H1 (cell line): ENCODE data around the gene DENND6B. TPM values are rescaled to one million over a fixed set of nuclear protein-coding genes. Genes with fewer than 3 reads are reported as not detected.

Experiments used
- BACH1 ChIP-seq: IDR thresholded peaks from 2 replicates; pipeline ENCODE4 v1.6.1; 2012; ENCODE audit warnings: low read length, improper control_type of control experiment
- CHD7 ChIP-seq: fragments of 300-600 bp; sonication (generic); IDR thresholded peaks from 2 replicates; pipeline ENCODE4 v1.7.1; 2012; ENCODE audit warnings: low read length, moderate library complexity, mild to moderate bottlenecking, inconsistent platforms; ENCODE audit not compliant: insufficient replicate concordance
- JUN ChIP-seq: IDR thresholded peaks from 2 replicates; pipeline ENCODE4 v1.6.1; 2011; ENCODE audit warnings: low read depth, mild to moderate bottlenecking, improper control_type of control experiment, low read length
- KDM4A ChIP-seq: IDR thresholded peaks from one replicate; pipeline ENCODE4 v1.7.1; 2012; ENCODE audit warnings: low read depth, mild to moderate bottlenecking, moderate library complexity, low read length, inconsistent platforms; ENCODE audit not compliant: severe bottlenecking
- MAFK ChIP-seq: IDR thresholded peaks from 2 replicates; pipeline ENCODE4 v1.6.1; 2012; ENCODE audit warnings: low read depth, mild to moderate bottlenecking, improper control_type of control experiment, low read length
- PHF8 ChIP-seq: fragments of 200-600 bp; sonication (generic); conservative IDR thresholded peaks from 2 replicates; pipeline ENCODE4 v1.7.1; 2012; ENCODE audit warnings: low read depth, mild to moderate bottlenecking, inconsistent platforms, low read length, moderate library complexity
- POLR2A ChIP-seq, 2 experiments: IDR thresholded peaks; 1 replicate in 1 of 2; 2 replicates in 1 of 2; pipeline ENCODE4 v1.6.1; 2011; ENCODE audit warnings: low read depth in 2 of 2, low read length in 2 of 2, mild to moderate bottlenecking in 2 of 2; ENCODE audit errors: control extremely low read depth in 1 of 2
- POLR2AphosphoS5 ChIP-seq: IDR thresholded peaks from 2 replicates; pipeline ENCODE4 v1.6.1; 2011; ENCODE audit warnings: low read depth, low read length
- RNF2 ChIP-seq: fragments of 200-900, 300-1000 bp; sonication (generic); IDR thresholded peaks from 2 replicates; pipeline ENCODE4 v1.7.1; 2016; ENCODE audit warnings: borderline replicate concordance, low read depth, mild to moderate bottlenecking, antibody characterized with exemption, low read length; ENCODE audit not compliant: poor library complexity, severe bottlenecking; ENCODE audit errors: missing control alignments
- TAF1 ChIP-seq: IDR thresholded peaks from 2 replicates; pipeline ENCODE4 v1.6.1; 2011; ENCODE audit warnings: mild to moderate bottlenecking, low read depth, low read length
- polyA plus RNA-seq, 7 experiments: library from polyadenylated mRNA; depleted of rRNA in 3 of 7; stranded (reverse) in 5 of 7; unstranded in 2 of 7; fragments of >200 nt in 5 of 7; fragments of 200-250 nt in 2 of 7; gene quantifications; 1 replicate in 5 of 7; 2 replicates in 1 of 7; 4 replicates in 1 of 7; pipeline versions ENCODE4 v1.2.1 to v1.2.3, GENCODE V29; 2011 to 2013; ENCODE audit warnings: missing spikeins in 2 of 7, mixed read lengths in 2 of 7
- total RNA-seq: library from RNA; stranded (reverse); fragmentation: NEBNext Ultra II Directional; extraction: Animal tissue kit (Norgen Biotek cat#: 25700); gene quantifications from 2 replicates; pipeline ENCODE4 v1.2.1, GENCODE V29; 2021

DENND6B gene
- total and polyA plus RNA-seq, 2 of the 8 experiments (the other 6 are each of a cell fraction or from before 2014, with no cell fraction given): 1.1 to 1.9 TPM

GRCh38 chr22:50285568-50286229 is 41.1 kb downstream of the DENND6B start (continued):
- TF ChIP-seq CHD7 (no peak), POLR2AphosphoS5 (no peak), JUN (no peak), PHF8 (no peak), RNF2 (no peak), TAF1 (no peak), MAFK (no peak), KDM4A (no peak), POLR2A (IDR thresholded peaks at IDR 0.05; ENCODE audit: control extremely low read depth in 1 of 2, low read depth in 2 of 2, low read length in 2 of 2) (no peak), BACH1 (no peak)
